NCI-H146 (cell line): ENCODE measurements around the gene ZBTB32.
"Not testable (repeated sequence)": the region's sequence is repeated elsewhere in the genome, so short reads cannot be mapped to it uniquely, and the experiment has no call there.

ENCODE experiments used
- DNase-seq: peaks from one replicate; lab custom pipeline; 2025; lab: John Stamatoyannopoulos, UW

Gene ZBTB32

GRCh38 chr19:35721374-35721773, 17.0 kb downstream of the ZBTB32 start:
- no peak for DNase-seq

DNA sequence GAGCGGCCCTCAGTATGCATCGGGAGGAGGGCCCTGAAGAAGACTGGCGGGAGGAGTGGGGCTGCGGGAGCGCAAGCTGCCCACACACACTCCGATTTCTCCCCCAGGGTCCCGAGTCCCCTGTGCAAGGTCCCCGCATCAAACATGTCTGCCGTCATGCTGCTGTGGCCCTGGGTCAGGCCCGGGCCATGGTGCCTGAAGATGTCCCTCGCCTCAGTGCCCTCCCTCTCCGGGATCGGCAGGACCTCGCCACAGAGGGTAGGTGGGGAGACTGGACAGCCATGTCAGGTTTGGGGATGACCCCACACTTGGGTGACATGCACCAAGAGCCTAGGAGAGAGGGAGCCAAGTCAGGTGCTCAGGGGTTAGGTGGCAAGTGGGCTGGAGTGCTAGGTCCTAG, 18.1 kb downstream of the ZBTB32 start:
- no peak for DNase-seq

GRCh38 chr19:35722897-35723296, 18.5 kb downstream of the ZBTB32 start:
- no peak for DNase-seq

DNA sequence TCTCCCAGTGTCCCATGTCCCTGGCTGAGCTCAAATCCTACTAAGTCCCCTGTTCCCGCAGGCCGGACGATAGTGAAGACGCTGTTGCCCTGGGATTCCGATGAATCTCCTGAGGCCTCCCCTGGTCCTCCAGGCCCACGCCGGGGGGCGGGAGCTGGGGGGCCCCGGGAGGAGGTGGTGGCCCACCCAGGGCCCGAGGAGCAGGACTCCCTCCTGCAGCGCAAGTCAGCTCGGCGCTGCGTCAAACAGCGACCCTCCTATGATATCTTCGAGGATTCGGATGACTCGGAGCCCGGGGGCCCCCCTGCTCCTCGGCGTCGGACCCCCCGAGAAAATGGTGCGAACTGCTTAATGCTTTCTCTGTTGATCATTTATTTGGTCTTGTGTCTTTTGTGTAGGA, 19.3 kb downstream of the ZBTB32 start:
- no peak for DNase-seq

- not testable (repeated sequence) for DNase-seq
Observed at GRCh38 chr19:35724132-35724531, 19.8 kb downstream of the ZBTB32 start.

- no peak for DNase-seq
Observed at GRCh38 chr19:35724560-35724959, 20.2 kb downstream of the ZBTB32 start.

DNA sequence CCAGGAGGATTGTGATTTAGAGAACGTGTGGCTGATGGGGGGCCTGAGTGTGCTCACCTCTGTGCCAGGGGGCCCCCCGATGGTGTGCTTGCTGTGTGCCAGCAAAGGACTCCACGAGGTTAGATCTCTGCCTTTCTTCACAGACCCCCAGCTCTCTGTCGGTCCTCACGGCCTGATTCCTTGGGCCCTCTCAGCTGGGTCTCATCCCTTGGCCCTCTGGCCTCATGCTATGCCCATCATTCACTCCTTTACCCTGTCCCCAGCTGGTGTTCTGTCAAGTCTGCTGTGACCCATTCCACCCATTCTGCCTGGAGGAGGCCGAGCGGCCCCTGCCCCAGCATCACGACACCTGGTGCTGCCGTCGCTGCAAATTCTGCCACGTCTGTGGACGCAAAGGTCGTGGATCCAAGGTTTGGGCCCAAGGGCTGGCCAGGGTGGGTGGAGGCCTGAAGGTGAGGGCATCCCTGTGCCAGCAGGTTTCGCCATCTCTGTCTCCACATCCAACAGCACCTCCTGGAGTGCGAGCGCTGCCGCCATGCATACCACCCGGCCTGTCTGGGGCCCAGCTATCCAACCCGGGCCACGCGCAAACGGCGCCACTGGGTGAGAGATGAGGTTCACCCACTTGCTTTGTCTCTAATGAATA, 21.0 kb downstream of the ZBTB32 start:
- no peak for DNase-seq

DNA sequence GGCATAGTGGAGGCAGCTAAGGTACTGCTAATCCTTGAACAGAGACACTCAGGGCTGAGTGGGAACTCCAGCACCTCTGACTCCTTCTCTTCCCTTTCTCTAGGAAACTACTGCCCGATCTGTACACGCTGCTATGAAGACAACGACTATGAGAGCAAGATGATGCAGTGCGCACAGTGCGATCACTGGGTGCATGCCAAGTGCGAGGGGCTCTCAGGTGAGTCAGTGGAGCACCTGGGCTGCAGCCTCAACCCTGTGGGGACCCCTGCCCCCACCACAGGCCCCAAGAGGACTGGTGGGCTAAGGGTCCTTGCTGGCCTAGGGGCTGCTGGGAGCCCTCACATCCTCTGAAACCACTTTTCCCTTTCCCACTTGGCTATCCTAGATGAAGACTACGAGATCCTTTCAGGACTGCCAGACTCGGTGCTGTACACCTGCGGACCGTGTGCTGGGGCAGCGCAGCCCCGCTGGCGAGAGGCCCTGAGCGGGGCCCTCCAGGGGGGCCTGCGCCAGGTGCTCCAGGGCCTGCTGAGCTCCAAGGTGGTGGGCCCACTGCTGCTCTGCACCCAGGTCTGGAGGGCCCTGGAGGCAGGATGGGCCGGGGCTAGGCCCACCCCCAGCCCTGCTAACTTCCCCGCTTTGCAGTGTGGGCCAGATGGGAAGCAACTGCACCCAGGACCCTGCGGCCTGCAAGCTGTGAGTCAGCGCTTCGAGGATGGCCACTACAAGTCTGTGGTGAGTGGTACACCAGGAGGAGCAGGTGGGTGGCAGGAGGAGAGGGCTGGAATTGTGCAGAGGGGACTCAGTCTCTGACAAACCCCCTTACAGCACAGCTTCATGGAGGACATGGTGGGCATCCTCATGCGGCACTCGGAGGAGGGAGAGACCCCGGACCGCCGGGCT, 22.9 kb downstream of the ZBTB32 start:
- no peak for DNase-seq

- no peak for DNase-seq
Observed at GRCh38 chr19:35727956-35728706, 23.8 kb downstream of the ZBTB32 start.

- DNase-seq, result no peak
Observed at GRCh38 chr19:35729021-35729420, 24.7 kb downstream of the ZBTB32 start.

GRCh38 chr19:35729763-35730162, 25.4 kb downstream of the ZBTB32 start:
- no peak for DNase-seq

DNA sequence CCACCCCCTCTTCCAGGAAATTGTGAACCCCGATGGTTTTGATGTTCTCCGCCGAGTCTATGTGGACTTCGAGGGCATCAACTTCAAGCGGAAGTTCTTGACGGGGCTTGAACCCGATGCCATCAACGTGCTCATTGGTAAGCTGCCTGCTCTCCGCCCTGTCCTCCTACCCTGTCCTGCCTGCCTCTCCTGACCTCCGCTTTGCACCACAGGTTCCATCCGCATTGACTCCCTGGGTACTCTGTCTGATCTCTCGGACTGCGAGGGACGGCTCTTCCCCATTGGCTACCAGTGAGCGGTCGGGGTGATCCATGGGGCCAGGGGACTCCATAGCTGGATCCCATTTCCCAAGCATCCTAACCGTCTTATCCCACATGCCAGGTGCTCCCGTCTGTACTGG, 26.0 kb downstream of the ZBTB32 start:
- DNase-seq, result no peak

GRCh38 chr19:35731353-35731752, 27.0 kb downstream of the ZBTB32 start:
- no peak for DNase-seq

DNA sequence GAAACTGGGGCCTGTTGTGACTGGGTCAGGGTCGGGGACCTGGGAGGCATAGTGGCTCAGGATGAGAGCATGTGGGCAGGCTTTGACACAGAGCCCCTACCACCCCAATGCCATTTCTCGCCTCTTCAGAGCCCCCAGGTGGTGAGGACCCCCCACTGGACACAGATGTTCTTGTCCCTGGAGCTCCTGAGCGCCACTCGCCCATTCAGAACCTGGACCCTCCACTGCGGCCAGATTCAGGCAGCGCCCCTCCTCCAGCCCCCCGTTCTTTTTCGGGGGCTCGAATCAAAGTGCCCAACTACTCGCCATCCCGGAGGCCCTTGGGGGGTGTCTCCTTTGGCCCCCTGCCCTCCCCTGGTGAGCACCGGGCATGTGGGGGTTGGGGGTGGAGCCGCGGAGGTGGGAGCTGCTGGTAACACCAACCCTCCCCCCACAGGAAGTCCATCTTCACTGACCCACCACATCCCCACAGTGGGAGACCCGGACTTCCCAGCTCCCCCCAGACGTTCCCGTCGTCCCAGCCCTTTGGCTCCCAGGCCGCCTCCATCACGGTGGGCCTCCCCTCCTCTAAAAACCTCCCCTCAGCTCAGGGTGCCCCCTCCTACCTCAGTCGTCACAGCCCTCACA, 27.5 kb downstream of the ZBTB32 start:
- DNase-seq, result no peak

GRCh38 chr19:35732540-35733179, 28.3 kb downstream of the ZBTB32 start:
- DNase-seq, result no peak

- DNase-seq, result no peak
Observed at GRCh38 chr19:35733180-35734125, 29.1 kb downstream of the ZBTB32 start.

GRCh38 chr19:35734273-35734672, 29.9 kb downstream of the ZBTB32 start:
- DNase-seq, result no peak

DNA sequence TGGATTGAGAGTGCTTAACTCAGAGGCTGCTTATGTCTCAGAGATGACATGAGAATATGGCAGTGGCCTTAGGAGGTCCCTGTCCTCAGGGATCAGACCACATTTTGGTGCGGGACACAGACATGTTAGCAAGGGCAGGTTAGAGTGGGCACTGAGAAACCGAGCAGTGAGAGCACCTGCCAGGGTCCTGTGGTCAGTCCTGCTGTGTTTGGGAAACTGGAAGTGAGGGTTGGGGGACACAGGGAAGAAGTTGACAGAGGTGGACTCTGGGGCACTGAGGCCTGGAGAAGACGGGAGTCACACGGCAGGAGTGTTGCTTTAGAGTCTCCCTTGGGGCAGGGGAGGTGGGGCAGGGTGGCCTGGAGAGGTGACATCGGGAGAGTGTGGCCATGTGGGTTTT, 30.5 kb downstream of the ZBTB32 start:
- DNase-seq, result no peak

DNA sequence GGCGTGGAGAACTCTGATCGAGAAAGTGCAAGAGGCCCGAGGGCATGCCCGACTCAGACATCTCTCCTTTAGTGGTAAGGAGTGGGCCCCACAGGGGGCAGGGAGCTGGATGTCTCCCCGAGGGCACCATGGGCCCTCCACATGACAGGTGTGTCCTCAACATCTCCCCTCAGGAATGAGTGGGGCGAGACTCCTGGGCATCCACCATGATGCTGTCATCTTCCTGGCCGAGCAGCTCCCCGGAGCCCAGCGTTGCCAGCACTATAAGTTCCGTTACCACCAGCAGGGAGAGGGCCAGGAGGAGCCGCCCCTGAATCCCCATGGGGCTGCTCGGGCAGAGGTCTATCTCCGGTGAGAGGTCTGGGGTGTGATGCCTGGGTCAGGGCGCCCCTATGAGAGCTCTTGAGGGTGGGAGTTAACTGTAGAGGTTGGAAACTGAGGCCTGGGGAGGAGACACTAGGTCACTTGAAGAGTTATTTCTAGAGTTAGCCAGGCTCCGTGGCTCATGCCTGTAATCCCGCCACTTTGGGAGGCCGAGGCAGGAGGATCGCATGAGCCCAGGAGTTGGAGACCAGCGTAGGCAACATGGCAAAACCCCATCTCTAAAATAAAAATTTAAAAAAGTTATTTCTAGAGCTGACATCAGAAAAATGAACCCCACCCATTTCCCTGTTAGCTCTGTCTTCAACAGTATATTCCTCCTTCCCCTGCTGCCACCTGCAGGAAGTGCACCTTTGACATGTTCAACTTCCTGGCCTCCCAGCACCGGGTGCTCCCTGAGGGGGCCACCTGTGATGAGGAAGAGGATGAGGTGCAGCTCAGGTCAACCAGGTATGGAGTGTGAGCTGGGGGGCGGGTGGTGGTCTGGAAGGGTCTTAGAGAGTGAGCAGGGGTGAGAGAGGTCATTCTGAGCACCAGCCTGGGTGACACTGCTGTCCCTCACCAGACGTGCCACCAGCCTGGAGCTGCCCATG, 32.8 kb downstream of the ZBTB32 start:
- DNase-seq, result no peak
